Glomerular endothelial cell (primary cell): ENCODE data around the gene EBPL. TPM values are rescaled to one million over a fixed set of nuclear protein-coding genes. Genes with fewer than 3 reads are reported as not detected.
"Not testable (repeated sequence)": the region's sequence is repeated elsewhere in the genome, so short reads cannot be mapped to it uniquely, and the experiment has no call there.

Experiments used
- DNase-seq: peaks from one replicate; pipeline ENCODE4 v3.0.0-alpha.2; 2011; ENCODE audit warnings: low read depth, low spot score; ENCODE audit errors: extremely low read depth
- total RNA-seq: library from RNA; depleted of rRNA; stranded (reverse); fragments of >200 nt; gene quantifications from 2 replicates; pipeline ENCODE4 v1.2.3, GENCODE V29; 2015

EBPL gene
- total RNA-seq = 78.5 and 82.3 TPM in 2 replicates

DNA sequence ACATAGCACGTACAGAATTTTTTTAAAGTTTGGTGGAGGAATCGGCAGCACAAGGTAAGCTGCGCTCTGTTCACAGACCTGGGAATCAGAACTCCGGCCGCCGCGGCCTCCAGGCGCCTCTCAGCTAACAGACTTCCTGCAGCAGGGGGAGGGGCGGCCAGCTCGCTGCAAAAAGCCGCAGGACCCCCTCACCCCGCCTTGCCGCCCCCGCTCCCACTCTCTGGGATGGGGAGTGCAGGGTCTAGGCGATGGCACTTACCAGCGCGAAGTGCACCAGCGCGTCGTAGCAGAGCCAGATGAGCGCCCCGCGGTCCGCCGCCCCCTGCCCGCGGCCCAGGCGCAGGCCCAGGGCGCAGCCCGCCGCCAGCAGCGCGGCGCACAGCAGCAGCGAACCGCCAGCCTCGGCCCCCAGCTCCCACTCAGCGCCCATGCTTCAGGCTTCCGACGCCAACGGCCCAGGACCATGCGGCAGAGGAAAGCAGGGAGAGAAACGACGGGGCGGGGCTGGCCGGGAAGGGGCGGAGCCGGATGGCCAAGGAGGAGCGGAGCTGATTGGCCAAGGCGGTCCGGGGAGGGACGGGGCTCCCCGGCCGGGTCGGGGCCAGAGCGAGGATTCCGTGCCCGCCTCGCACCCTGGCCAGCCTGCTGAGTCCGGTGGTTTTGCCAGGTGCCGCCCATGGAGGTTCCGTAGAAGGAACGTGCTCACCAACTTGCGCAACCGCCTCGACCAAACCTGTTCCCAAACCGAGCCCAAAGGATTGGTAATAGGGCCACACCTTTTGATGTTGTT is at the start of gene EBPL:
Gene EBPL (minus strand): TSS at position 492 of the 790 bp plus-strand sequence. CDS start 62 bp downstream, at position 430.
- no peak for DNase-seq

DNA sequence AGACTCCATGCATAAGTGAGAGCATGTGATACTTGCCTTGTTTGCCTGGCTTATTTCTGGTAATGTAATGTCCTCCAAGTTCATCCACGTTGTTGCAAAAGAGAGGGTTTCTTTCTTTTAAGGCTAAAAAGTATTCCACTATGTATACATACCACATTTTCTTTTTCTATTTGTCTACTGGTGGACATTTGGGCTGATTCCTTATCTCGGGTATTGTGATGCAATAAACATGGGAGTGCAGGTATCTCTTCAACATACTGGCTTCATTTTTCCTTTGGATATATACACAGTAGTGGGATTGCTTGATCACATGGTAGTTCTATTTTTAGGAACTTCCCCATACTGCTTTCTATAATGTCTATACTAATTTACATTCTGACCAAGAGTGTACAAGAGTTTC is 49.6 kb upstream of the EBPL start:
- no peak for DNase-seq

DNA sequence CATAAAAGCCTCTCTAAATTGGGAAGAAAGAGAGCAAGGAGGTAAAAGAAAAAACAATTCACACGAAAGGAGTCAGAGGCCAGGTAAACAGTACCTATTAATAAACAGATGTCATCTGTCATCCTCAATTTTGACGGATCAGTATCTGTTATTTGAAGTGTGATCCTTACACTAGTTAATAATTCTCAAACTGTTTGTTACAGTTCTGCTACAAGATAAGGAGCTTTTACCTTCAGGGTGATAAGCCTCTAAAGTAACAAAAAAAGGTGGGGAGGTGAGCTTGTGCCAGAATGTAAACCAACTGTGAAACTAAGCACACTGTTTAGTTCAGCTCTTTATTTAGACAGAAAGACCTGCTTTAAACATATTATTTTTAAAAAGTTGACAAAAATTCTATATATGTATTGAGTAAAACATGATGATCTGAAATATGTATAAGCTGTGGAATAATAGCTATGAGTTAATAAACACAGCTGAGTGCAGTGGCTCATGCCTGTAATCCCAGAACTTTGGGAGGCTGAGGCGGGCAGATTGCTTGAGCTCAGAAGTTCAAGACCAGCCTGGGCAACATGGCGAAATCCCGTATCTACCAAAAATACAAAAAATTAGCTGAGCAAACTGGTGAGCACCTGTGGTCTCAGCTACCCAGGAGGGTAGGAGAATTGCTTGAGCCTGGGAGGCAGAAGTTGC is 48.4 kb upstream of the EBPL start:
- DNase-seq = no peak

DNA sequence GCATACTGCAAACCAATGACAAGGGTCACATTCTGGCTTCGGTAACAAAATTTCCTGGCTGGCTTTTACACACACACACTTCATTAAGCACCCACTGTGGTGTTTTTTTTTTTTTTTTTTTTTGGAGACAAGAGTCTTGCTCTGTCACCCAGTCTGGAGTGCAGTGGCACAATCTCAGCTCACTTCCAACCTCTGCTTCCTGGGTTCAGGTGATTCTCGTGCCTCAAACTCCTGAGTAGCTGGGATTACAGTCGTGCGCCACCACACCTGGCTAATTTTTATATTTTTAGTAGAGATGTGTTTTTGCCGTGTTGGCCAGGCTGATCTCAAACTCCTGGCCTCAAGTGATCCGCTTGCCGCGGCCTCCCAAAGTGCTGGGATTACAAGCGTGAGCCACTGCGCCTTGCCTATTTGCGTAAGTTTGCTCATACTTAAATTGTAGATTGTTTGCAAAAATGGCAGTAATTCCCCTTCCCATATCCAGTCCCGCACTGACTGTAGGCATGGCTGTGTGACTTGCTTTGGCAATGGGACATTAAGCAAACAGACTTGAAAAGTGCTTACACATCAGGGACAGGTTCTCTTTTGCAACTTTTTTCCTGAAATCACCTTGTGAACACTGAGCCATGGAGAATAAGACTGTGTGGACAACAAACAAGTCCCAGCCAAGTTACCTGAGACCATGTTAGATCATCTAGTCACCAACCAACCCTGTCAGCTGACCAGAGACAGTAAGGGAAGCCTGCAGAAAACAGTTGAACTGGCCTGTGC is 42.1 kb upstream of the EBPL start:
- no peak for DNase-seq

DNA sequence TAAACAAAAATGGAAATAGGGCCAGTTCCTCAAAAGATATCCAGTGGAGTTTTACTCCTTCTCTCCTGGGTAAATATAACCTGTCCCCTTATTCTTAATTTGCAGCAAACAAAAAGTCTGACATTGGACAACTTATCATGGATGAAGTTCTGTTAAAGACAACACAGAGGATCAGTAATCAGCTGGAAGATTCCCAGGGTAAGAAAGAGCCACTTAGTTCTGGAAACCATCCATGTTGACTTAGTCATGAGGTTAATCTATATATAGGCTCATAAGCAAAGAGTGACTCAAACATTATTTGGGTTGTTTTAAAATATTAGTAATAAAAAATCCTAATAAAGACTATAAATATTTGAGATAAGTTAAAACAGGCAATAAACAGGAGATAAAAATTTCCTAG is 40.5 kb upstream of the EBPL start:
- DNase-seq = no peak

DNA sequence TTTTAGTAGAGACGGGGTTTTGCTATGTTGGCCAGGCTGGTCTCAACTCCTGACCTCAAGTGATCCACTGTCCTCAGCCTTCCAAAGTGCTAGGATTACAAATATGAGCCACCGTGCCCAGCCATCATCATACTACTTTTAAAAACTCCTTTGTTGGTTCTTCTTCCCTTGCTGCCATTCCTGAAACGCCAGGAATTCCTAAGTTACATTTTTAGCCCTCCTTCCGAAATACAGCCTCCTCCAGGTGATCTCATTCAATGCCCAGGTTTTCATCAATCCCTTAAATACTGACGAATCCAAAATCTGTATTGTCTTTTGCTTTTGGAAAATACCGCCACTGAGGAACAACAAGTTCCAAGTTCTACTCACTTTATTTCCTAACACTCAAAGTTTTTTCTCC is 25.3 kb upstream of the EBPL start:
- no peak for DNase-seq

DNA sequence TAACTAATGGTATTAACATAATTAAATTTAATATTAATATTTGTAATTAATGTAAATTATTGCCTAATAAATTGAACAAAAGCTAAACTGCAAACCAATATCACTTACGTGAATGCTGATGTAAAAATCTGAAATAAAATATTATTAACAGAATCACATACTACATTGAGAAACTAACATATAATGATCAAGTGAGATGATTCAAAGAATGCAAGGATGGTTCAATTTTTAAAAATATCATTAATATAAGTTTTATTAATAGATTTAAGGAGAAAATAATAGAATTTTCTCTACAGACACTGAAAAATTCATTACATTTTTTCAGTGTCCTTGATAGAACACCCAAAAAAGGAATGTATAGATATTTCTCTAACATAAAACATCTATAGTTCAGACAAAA is 23.5 kb upstream of the EBPL start:
- DNase-seq = no peak

DNA sequence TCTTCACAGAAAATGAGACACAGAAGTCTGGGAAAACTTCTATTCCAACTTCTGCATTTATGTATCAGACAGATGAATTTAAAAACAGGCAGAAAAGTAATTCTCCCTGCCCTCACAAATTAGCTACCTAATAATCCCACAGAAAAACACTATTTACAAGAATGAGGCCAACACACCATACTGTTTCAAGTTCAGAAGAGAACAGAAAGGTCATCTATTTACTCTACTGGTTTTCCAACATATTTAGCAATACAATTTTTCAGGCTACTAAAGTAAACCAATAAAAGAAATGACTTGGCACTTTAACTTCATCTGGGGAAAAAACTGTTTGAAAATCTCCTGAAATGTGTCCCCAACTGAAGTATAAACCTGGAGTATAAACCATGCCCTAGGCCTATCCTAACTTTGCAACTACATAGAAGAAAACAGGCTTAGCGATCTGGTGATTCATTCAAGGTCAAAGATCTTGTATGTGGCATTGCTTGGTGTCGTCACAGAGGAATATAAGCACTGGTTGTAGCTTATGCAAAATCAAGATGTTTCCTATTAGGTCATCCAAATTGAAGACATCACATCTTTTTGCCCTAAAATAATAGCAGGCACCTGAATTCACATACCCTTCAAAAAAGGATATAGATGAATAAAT is 20.1 kb upstream of the EBPL start:
- no peak for DNase-seq

DNA sequence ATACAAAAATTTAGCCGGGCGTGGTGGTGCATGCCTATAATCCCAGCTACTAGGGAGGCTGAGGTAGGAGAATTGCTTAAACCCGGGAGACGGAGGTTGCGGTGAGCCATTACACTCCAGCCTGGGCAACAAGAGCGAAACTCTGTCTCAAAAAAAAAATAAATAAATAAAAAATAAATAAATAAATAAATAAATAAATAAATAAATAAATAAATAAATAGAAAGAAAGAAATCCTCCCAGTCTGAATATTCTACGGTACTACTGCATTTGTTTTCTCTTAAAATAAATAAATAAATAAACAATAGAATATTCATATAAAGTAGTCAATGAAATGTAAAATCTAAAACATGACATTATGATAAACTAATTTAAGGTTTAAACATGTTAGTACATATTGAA is 13.0 kb upstream of the EBPL start:
- not testable (repeated sequence) for DNase-seq

DNA sequence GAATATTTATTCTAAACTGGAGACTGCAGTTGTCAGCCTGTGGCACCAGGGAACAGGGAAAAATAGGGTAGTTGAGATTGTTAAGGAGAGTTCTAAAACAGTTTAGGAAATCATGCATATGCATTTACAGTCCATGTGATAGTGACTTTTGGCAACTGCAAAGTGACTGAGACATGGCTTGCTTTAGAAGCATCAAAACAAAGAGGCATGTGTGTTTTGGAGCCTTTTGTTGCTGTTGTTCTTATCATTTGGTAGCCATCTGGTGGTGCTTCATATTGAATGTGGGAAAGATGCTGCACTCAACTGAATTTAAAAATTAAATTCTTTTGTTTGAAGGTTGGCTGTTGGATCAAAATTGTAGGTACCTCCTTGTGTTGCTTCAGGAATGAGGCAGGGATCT is 10.2 kb upstream of the EBPL start:
- DNase-seq = no peak

DNA sequence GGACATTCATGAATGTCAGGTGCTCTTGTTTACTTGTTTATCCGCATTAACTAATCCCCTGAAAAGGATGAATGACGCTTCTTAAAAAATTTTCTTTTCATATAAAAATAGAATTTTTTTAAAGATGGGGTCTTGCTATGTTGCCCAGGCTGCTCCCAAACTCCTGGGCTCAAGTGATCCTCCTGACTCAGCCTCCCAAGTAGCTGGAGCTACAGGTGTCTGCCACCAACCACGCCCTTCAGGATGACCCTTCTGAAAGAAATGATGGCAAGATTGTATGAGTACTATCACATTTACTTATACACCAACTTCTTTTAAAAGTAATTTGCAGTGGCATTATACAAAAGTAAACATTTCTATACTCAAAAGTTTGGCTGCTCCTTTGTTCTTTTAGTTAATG is 6.2 kb upstream of the EBPL start:
- no peak for DNase-seq

DNA sequence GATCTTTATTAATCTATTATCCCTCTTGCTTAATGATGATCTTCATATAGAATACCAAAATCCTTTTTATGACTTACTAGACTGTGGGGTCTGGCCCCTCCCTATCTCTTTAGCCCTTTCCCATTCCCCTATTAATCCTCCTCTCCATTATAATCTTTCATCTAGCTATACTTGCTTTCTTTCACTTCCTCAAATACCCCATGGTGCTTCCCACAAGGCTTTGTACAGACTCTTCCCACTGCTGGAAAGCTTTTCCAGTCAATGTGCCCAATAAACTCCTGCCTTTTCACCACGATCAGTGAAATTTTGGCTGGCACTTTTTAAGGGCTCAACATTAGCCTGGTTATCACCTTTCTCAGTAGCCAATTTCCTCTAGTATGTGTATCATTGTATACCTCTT is 3.2 kb upstream of the EBPL start:
- DNase-seq = no peak

DNA sequence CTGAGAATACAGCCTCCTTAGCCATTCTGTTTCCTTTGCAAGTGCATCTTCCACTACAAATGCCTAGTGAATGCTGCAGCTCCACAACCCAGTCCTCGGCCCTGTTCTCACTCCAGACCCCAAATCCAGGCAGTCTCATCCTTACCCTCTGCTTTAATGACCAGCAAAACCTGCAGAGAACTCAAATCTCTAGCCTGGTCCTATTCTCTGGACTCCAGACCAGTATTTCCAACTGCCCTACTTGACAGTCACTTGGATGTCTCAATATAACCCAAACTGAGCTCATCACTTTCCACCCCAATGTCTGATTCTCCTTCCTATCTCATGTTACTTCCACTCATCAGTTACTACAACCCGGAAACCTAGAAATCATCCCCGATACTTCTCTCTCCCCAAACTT is 2.6 kb upstream of the EBPL start:
- no peak for DNase-seq

DNA sequence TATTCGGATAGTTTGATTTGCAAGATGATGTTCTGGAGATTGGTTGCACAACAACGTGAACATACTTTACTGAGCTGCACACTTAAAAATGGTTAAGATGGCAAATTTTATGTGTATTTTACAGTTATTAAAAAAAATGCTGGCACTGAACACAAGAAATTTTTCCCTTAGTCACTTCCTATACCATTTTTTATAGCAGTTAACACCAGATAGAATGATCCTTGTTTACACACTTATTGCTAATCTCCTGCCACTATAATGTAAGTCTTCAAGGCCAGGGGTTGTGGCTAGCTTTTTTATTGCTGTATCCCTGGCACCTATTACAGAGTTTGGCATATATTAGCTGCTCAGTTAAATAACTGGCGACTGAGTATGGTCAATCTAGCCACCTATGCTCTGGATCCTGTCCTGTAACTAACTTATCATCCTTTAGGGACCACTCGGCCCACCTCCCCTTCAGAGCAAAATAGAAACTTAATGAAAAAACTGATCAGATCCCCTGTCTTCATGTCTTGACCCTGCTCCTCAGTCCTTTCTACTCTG is 2.0 kb upstream of the EBPL start:
- no peak for DNase-seq

DNA sequence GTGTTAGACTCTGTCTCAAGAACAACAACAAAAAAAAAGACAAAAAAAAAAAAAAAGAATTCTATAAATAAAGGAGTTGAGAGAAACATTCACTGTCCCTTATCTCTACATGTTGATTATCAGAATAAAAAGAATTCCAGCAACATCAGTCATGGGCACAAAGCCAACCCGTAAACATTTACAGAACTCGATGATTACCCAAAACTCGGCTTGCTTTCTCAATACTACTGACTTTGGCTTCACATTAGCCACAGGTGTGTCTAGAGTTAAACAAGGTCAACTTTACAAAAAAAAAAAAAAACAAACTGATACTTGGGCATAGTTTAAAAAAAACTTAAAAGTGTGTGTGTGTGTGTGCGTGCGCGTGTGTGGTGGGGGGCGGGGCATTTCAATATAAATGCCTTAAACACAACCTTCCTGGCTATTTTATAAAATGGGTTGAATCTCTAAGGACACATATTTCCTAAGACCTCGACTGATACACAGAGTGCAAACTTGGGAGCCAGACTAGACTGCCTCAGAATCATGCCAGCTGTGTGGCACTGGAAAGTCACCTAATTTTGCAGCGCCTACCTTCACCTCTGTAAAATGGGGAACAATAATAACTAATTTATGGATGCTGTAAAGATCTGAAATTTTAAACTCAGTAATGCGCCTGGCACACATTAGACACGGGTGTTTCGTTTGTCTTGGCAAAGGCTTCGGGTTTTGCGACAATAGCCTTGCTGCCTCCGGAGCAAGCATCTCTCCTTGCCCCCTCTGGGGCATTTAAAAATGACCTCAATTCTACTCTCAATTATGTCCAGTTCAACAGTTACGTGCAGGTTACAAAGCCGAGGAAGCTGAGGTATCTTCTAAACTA is 922 bp downstream of the EBPL start:
- no peak for DNase-seq

DNA sequence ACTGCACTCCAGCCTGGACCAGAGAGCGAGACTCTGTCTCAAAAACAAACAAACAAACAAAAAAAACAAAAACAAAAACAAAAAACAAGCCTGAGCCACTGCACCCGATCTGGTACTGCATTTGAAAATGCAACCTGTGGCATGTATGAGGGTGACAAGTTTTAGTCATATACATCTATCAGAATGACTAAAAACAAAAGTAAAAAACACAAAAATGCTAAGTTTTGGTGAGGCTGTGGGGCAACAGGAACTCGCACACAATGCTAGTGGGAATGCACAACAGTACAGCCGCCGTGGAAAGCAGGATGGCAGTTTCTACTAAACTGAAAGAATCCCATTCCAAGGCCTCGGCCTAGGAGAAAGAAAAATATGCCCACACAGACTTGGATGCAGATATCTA is 7.8 kb downstream of the EBPL start:
- no peak for DNase-seq

DNA sequence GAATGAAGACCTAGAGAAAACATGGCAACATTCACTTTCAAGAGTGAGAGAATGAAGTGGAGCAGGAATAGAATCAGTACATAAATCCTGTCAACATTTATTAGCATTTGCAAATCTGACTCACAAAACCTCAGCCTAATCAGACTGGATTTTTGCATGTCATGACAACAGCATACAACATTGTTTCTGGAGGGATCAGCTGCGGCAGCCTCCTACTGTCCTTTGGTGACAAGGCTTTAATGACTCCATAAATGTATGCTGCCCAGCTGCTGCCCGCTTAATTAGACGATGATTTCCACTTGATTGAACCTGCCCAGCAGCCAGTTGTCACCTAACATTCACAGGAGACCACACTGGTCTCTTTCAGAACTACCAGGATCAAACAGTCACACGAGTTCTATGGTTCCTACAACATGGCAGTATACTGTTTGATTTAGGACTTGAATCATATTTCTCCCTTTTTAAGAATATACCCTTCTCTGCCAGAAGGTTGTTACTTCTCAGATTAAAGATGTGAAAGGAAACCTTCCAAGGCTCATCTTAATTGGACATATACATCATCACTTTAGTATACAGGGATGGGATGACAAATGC is 9.3 kb downstream of the EBPL start:
- no peak for DNase-seq

DNA sequence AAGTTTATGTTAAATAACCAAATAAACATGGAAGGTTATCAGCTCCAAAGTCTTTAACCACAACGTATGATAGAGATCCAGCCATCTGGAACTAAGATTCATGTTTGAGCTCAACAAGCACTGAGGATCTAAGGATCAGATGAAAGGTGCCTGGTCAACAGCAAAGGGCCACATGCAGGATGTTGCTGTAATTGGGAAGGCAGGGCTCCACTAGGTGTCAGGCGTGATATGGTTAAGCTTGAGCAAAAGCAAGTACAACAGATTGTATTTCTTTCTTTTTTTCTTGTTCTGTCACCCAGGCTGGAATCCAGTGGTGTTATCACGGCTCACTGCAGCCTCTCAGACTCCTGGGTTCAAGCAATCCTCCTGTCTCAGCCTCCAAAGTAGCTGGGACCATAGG is 12.0 kb downstream of the EBPL start:
- DNase-seq = no peak

DNA sequence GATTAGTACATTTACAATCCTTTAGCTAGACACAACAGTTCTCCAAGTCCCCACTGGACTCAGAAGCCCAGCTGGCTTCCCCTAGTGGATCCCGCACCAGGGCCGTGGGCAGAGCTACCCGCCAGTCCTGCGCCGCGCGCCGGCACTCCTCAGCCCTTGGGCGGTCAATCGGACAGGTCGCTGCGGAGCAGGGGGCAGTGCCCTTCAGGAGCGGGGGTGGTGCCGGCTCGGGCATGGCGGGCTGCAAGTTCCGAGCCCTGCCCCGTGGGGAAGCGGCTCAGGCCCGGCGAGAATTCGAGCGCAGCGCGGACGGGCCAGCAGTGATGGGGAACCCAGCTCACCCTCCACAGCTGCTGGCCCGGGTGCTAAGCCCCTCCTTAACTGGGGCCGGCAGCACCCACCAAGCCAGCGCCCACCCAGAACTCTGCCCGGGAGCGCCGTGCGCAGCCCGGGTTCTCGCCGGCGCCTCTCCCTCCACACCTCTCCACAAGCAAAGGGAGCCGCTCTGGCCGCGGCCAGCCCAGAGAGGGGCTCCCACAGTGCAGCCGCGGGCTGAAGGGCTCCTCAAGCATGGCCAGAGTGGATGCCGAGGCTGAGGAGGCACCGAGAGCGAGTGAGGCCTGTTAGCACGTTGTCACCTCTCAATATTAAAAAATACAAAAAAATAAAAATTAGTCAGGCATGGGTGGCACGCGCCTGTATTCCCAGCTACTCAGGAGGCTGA is 12.9 kb downstream of the EBPL start:
- no peak for DNase-seq
